ENCODE measurements around the gene ZBED2. TPM values are rescaled to one million over a fixed set of nuclear protein-coding genes. Genes with fewer than 3 reads are reported as not detected.

Gene ZBED2
- total RNA-seq, 1 donor from 2014 or later, result not detected

DNA sequence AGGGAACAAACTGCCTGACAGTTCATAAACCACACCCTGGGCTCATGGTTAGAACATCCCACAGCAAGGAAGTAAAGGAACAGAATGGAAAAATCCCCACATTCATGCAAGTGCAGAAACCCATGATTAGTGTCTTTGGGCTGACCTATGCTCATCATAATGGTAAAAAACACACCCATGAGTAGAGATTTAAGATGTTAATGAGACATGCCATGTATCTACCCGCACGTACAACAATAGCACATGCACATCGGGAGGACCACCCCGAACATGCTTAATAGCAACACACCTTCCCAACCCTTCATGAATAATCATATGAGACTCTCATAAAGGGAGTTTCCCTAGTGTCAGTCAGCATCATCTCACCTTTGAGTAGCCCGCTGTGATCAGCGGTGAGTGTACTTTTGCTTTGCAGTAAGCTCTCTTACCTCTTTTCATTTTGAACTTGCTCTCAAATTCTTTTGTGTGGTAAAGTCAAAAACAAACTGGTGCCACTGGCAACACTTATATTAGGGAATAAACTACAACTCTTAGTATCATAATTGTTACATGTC lies 23.2 kb downstream of the ZBED2 start:
- Mint-ChIP-seq H3K4me1 (ENCODE audit: unreplicated experiment) (no peaks in the 10 kb centered on the region), H3K4me3 (ENCODE audit: unreplicated experiment) (no peak overlapping the region), H3K27ac (ENCODE audit: unreplicated experiment) (no peak overlapping the region), H3K36me3 (ENCODE audit: unreplicated experiment) (no peaks in the 10 kb centered on the region), H3K27me3 (ENCODE audit: unreplicated experiment) (peaks cover 7% of the 10 kb centered on the region), H3K9me3 (ENCODE audit: unreplicated experiment) (no peaks in the 10 kb centered on the region)
- TF ChIP-seq, protein P1, sequence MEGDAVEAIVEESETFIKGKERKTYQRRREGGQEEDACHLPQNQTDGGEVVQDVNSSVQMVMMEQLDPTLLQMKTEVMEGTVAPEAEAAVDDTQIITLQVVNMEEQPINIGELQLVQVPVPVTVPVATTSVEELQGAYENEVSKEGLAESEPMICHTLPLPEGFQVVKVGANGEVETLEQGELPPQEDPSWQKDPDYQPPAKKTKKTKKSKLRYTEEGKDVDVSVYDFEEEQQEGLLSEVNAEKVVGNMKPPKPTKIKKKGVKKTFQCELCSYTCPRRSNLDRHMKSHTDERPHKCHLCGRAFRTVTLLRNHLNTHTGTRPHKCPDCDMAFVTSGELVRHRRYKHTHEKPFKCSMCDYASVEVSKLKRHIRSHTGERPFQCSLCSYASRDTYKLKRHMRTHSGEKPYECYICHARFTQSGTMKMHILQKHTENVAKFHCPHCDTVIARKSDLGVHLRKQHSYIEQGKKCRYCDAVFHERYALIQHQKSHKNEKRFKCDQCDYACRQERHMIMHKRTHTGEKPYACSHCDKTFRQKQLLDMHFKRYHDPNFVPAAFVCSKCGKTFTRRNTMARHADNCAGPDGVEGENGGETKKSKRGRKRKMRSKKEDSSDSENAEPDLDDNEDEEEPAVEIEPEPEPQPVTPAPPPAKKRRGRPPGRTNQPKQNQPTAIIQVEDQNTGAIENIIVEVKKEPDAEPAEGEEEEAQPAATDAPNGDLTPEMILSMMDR (IDR thresholded peaks at IDR 0.05), result no peak
- DNase-seq (ENCODE audit: extremely low spot score, unreplicated experiment), result no peak

DNA sequence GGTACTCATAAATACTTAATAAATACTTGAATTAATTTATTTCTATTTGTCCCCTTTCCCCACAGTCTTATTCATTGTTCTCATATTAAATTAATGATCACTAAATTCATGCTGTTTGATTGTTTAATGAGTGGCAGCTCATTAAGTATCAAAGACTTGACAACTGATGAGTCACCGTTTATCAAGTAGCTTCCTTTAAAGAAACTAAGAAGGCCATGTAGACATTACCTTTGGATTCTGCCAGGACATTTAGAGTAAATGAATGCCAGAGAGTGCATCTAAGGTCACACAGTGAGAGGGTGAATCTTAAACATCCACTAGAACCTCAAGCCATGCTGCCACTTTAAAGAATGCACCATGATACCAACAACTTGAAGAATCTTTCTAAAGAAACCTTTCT lies 23.9 kb downstream of the ZBED2 start:
- Mint-ChIP-seq H3K9me3 (ENCODE audit: unreplicated experiment) (no peaks in the 10 kb centered on the region), H3K36me3 (ENCODE audit: unreplicated experiment) (no peaks in the 10 kb centered on the region), H3K4me3 (ENCODE audit: unreplicated experiment) (no peak overlapping the region), H3K4me1 (ENCODE audit: unreplicated experiment) (no peaks in the 10 kb centered on the region), H3K27ac (ENCODE audit: unreplicated experiment) (no peak overlapping the region), H3K27me3 (ENCODE audit: unreplicated experiment) (peaks cover 7% of the 10 kb centered on the region)
- TF ChIP-seq, protein P1 (IDR thresholded peaks at IDR 0.05), result no peak
- no peak for DNase-seq (ENCODE audit: extremely low spot score, unreplicated experiment)

DNA sequence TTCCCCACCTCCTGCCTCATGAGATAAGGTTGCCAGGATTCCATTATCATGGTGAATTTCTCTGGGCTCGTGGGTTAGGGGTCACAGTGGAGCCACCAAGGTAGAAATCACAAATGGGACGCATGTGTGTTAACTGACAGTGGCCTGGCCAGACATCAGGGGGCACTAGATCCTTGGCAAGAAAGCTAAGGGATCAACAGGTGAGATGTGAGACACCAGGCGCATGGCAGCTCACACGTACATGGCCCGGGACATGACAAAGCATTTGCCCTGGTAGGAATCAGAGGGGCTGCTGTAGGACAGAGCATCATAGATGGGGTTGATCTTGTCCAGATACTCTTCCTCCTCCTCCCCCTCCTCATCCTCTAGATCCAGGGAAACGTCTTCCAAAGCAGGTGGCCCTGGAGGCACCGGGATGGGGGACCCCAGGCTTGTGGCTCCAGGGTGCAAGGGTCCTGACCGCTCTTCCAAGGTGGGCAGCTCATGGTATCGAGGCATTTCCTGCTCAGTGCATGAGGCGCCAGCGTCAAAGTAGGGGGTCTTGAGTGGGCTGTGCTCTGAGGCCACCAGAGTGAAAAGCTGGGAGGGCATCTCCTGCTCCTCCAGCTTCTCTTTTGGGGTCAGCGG lies 24.6 kb downstream of the ZBED2 start:
- H3K27me3 Mint-ChIP-seq (ENCODE audit: unreplicated experiment), result peaks cover 9% of the 10 kb centered on the region
- no peak overlapping the region for H3K4me3 Mint-ChIP-seq (ENCODE audit: unreplicated experiment)
- TF ChIP-seq, protein P1 (IDR thresholded peaks at IDR 0.05), result no peak
- H3K4me1 Mint-ChIP-seq (ENCODE audit: unreplicated experiment), result no peaks in the 10 kb centered on the region
- H3K27ac Mint-ChIP-seq (ENCODE audit: unreplicated experiment), result no peak overlapping the region
- H3K36me3 Mint-ChIP-seq (ENCODE audit: unreplicated experiment), result no peaks in the 10 kb centered on the region
- no peak for DNase-seq (ENCODE audit: extremely low spot score, unreplicated experiment)
- no peaks in the 10 kb centered on the region for H3K9me3 Mint-ChIP-seq (ENCODE audit: unreplicated experiment)

DNA sequence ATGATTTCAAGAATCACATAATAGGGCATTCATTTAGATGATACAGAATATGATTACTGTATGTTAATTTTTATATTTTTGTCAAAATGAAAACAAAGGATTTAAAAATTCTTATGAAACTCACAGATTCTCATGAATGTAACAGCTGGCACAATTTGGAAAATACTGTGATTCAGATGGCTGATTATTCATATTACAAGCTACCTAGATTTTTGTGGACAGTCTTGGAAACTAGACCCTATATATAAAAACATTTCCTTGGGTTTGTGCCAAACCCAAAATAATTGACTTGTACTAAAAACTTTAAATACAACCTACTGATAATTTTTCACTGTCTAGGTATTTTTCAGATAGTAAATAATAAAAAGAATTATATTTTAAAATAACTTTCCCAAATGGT lies 26.2 kb downstream of the ZBED2 start:
- no peaks in the 10 kb centered on the region for H3K4me1 Mint-ChIP-seq (ENCODE audit: unreplicated experiment)
- no peaks in the 10 kb centered on the region for H3K36me3 Mint-ChIP-seq (ENCODE audit: unreplicated experiment)
- no peak for DNase-seq (ENCODE audit: extremely low spot score, unreplicated experiment)
- H3K4me3 Mint-ChIP-seq (ENCODE audit: unreplicated experiment), result no peak overlapping the region
- peaks cover 20% of the 10 kb centered on the region for H3K27me3 Mint-ChIP-seq (ENCODE audit: unreplicated experiment)
- no peak overlapping the region for H3K27ac Mint-ChIP-seq (ENCODE audit: unreplicated experiment)
- H3K9me3 Mint-ChIP-seq (ENCODE audit: unreplicated experiment), result no peaks in the 10 kb centered on the region
- TF ChIP-seq, protein P1 (IDR thresholded peaks at IDR 0.05), result no peak

DNA sequence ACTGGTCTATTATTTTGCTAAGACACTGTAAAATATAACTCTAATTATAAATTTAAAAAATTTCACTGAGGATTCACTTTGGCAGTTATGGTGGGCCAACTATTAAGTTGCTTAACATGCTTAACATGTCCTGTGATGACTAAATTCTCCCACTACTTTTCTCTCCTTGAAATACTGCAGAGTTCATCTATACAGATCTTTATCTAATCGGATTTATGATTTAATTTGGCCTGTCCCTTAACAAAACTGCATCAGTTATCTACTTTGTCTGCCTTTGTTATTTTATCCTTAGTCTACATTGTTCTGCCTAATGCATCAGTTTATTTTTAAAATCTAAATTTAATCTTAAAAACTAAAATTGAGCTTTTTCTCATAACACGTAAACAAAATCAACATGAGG lies 26.8 kb downstream of the ZBED2 start:
- no peaks in the 10 kb centered on the region for H3K36me3 Mint-ChIP-seq (ENCODE audit: unreplicated experiment)
- peaks cover 19% of the 10 kb centered on the region for H3K27me3 Mint-ChIP-seq (ENCODE audit: unreplicated experiment)
- DNase-seq (ENCODE audit: extremely low spot score, unreplicated experiment), result no peak
- TF ChIP-seq, protein P1 (IDR thresholded peaks at IDR 0.05), result no peak
- no peaks in the 10 kb centered on the region for H3K9me3 Mint-ChIP-seq (ENCODE audit: unreplicated experiment)
- no peak overlapping the region for H3K27ac Mint-ChIP-seq (ENCODE audit: unreplicated experiment)
- H3K4me1 Mint-ChIP-seq (ENCODE audit: unreplicated experiment), result no peaks in the 10 kb centered on the region
- H3K4me3 Mint-ChIP-seq (ENCODE audit: unreplicated experiment), result no peak overlapping the region
